CMK (cell line): ENCODE results near the gene TXN2.
"Not testable (repeated sequence)": the region's sequence is repeated elsewhere in the genome, so short reads cannot be mapped to it uniquely, and the experiment has no call there.

Experiments used
- DNase-seq: peaks from one replicate; pipeline ENCODE4 v3.0.0-alpha.2; 2010; ENCODE audit warnings: low read depth

Gene TXN2

GRCh38 chr22:36430863-36431262 lies 50.6 kb downstream of the TXN2 start:
- no peak for DNase-seq

- not testable (repeated sequence) for DNase-seq
Observed at GRCh38 chr22:36427952-36428351, 53.5 kb downstream of the TXN2 start.

- peak; percentile 66 for DNase-seq
Observed at GRCh38 chr22:36425977-36426523, 55.4 kb downstream of the TXN2 start.

- DNase-seq: no peak
Observed at GRCh38 chr22:36424901-36425579, 56.4 kb downstream of the TXN2 start.

GRCh38 chr22:36424466-36424865 lies 57.0 kb downstream of the TXN2 start:
- DNase-seq: not testable (repeated sequence)

- peak; percentile 96 for DNase-seq
Observed at GRCh38 chr22:36423461-36424404, 57.7 kb downstream of the TXN2 start.

GRCh38 chr22:36422287-36423014 lies 59.0 kb downstream of the TXN2 start:
- no peak for DNase-seq

GRCh38 chr22:36419912-36420882 lies 61.2 kb downstream of the TXN2 start:
- no peak for DNase-seq

GRCh38 chr22:36419177-36419911 lies 62.1 kb downstream of the TXN2 start:
- DNase-seq: no peak

GRCh38 chr22:36417281-36417686 lies 64.2 kb downstream of the TXN2 start:
- DNase-seq: no peak
